Lower leg skin (tissue), 3 donors: ENCODE measurements around the gene TTYH2.

Experiments used
- CTCF ChIP-seq, 3 donors: fragments of 450-650 bp; IDR thresholded peaks; one replicate each; pipeline ENCODE4 v1.5.1; 2016; ENCODE audit warnings: antibody characterized with exemption in 3 of 3, mild to moderate bottlenecking in 3 of 3, moderate library complexity in 2 of 3
- POLR2A ChIP-seq, 2 donors: fragments of 450-650 bp; IDR thresholded peaks; one replicate each; pipeline ENCODE4 v1.6.1; 2016 to 2017; ENCODE audit warnings: antibody characterized with exemption in 2 of 2, mild to moderate bottlenecking in 1 of 2, moderate library complexity in 1 of 2

- TF ChIP-seq CTCF (IDR thresholded peaks at IDR 0.05) (no peak), POLR2A (IDR thresholded peaks at IDR 0.05) (no peak)
These were observed 37.1 kb downstream of the TTYH2 start for GRCh38 chr17:74250324-74250995.
